Measurements from ENCODE around the gene ADGRL2.
"Not testable (repeated sequence)": the region's sequence is repeated elsewhere in the genome, so short reads cannot be mapped to it uniquely, and the experiment has no call there.

Gene ADGRL2

DNA sequence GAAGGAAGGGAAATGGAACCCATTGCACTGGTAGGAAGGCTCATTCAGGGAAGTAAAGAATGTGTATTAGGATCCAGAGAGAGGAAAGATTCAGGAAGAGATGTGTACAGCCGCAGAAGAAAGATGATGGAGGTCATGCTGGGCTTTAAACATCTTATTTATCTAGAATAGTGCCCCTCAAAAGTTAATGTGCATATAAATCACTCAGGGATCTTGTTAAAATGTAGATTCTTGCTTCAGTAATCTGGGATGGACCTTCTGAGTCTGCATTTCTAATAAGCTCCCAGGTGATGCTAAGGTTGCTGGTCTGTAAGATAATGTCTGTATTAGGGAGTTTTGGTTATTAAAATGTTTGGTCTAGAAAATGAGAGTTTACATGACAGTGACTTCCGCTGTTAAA lies 46.3 kb downstream of the ADGRL2 start:
- no peak for DNase-seq

DNA sequence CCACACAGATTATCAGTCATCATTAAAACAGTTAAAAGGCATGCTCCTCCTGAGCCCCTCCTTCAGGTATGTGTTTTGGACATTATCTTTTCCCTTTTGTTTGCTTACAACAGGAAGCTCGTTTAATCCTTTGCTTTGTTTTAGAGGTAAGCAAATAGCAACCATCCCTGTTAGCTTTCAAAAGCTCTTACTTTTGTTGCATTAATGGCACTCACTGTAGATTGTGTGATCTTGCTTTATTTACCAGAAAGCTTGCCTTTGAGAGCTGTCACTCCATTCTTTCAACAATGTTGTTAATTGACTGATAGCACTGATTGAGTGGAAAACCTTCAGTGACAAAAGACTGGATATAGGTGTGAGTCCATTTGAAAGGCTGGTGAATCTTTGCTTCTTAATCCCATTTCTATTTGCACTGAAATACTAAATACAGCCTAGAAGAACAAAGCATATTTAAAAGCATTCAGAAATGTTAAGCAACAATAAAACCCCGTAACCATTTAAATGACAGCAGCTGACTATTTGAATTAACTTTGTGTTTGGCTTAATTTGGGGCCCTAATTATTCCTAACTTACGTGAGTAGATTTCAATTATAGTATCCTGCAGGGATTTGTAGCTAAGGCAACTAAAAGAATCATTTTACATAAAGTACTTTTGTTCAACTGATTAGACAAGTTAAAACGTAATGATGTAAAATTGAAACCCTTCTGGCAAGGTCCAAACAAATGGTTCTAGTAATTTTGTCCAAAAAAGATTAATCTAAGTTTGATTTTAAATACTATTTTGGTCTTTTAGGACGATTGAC lies 48.3 kb downstream of the ADGRL2 start:
- no peak for DNase-seq

- DNase-seq: no peak
Observed at GRCh38 chr1:81850031-81850430, 49.3 kb downstream of the ADGRL2 start.

DNA sequence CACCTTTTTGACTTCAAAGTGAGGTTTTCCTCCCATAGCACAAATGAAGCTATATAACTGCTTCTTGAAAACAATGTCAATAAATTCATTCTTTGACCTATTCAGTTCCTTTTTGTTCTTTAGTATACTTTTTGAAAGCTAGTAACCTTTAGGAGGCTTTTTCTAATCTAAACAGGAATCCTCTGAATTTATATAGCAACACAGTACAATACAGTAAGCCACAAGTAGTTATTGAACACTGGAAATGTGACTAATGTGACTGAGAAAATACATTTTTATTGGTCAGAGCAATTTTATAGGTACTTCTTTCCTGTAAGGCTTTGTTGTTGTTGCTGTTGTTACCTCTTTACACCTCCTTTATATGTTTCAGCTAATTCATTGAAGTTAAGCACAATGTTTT lies 49.8 kb downstream of the ADGRL2 start:
- no peak for DNase-seq

- DNase-seq: no peak
Observed at GRCh38 chr1:81851217-81851616, 50.5 kb downstream of the ADGRL2 start.

DNA sequence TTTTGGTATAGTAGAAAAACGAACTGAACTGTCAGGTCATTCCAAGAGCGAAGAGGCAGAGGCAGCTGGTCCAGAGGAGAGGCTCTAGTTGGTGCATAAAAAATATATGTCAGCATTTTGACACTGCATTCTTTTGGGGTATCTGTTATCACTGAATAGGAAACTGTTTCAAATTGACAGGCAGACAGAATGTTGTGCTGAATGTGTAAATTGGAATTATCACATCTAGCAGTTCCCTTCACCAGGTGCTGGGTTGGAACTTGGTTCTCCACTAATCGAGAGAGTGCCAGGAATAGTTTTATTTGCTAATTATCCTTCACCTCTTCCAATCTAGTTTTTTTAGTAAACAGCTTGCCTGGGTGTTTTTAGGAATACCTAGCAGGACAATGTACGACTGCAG lies 52.2 kb downstream of the ADGRL2 start:
- no peak for DNase-seq

GRCh38 chr1:81867235-81867634 lies 66.5 kb downstream of the ADGRL2 start:
- DNase-seq: no peak

GRCh38 chr1:81869307-81869706 lies 68.6 kb downstream of the ADGRL2 start:
- DNase-seq: no peak

DNA sequence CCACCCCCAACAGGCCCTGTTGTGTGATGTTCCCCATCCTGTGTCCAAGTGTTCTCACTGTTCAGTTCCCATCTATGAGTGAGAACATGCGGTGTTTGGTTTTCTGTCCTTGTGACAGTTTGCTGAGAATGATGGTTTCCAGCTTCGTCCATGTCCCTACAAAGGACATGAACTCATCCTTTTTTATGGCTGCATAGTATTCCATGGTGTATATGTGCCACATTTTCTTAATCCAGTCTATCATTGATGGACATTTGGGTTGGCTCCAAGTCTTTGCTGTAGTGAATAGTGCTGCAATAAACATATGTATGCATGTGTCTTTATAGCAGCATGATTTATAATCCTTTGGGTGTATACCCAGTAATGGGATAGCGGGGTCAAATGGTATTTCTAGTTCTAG lies 70.4 kb downstream of the ADGRL2 start:
- DNase-seq: not testable (repeated sequence)

DNA sequence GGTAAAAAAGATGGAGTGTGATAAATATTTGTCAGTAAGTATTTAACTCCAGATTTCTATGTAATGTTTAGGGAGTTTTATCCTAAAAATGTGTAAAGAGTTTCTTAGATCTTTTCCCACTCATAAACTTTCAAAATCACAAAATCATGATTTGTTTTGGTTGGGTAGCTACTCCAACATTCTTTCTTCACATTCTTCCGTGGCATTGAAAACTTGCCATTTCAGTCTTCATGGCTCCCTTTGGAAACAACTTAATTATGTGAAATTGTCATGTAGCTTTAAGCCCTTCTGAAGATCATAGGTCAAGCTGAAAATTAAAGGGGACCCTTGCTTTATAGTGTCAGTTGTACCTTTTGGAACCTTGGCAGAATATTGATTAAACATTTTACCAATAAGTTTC lies 73.2 kb downstream of the ADGRL2 start:
- DNase-seq: no peak

GRCh38 chr1:81874461-81874860 lies 73.7 kb downstream of the ADGRL2 start:
- DNase-seq: no peak

DNA sequence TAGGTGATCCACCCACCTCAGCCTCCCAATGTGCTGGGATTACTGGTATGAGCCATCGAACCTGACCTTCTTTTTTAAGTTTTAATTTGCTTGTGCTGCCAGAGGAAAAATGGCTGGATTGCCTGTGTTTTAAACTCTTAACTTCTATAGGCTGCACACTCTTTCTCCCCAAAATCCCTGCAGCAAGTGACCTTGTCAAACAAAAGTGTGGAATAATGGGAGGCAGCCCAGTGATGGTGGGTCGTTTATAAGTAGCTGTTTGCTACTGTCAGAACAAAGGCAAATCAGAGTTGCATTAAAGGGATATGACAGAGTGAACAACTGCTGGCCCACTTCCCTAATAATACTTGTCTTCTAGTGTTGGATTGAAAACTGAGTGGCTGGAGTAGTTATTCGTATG lies 74.2 kb downstream of the ADGRL2 start:
- no peak for DNase-seq

GRCh38 chr1:81876901-81877733 lies 76.4 kb downstream of the ADGRL2 start:
- DNase-seq: no peak

GRCh38 chr1:81877940-81878339 lies 77.2 kb downstream of the ADGRL2 start:
- no peak for DNase-seq

GRCh38 chr1:81878538-81878937 lies 77.8 kb downstream of the ADGRL2 start:
- no peak for DNase-seq

DNA sequence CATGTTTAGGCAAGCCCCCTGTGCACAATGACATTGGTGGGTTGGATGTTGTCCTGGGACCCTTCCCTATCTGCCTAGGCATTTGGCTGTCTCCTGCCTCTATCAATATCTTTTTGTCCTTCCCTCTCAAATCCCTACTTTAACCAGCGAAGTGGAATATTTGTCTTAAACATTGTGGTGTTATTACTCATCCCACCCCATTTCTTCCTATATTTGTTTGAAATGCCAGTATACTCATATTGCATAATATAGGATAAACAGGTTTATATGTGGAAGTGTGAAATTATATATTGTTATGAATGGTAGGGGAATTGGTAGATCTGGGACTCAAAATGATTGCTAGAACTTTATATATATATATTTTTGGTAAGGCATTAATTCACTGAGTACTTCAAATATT lies 80.0 kb downstream of the ADGRL2 start:
- DNase-seq: no peak

DNA sequence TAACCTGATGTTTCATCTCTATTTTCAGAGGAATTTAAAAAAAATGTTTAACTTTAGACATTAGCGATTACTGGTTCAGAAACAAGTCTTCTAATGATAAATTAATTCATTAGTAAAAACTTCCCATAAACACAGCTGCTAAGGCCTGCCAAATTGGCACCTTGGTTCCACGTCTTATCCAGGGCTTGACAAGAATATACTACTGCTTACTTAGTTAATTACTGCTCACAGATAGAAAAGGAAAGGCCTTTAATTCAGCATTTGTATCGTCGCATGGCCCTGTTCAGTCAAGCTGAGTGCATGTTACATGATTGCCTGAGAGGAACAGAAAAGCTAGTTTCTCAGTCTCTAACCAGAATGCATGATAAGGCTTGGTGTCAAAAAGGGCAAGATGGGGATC lies 84.6 kb downstream of the ADGRL2 start:
- no peak for DNase-seq

GRCh38 chr1:81886292-81886691 lies 85.6 kb downstream of the ADGRL2 start:
- not testable (repeated sequence) for DNase-seq

GRCh38 chr1:81887421-81888144 lies 86.8 kb downstream of the ADGRL2 start:
- no peak for DNase-seq

GRCh38 chr1:81889166-81889565 lies 88.4 kb downstream of the ADGRL2 start:
- no peak for DNase-seq

GRCh38 chr1:81894867-81895266 lies 94.1 kb downstream of the ADGRL2 start:
- no peak for DNase-seq

DNA sequence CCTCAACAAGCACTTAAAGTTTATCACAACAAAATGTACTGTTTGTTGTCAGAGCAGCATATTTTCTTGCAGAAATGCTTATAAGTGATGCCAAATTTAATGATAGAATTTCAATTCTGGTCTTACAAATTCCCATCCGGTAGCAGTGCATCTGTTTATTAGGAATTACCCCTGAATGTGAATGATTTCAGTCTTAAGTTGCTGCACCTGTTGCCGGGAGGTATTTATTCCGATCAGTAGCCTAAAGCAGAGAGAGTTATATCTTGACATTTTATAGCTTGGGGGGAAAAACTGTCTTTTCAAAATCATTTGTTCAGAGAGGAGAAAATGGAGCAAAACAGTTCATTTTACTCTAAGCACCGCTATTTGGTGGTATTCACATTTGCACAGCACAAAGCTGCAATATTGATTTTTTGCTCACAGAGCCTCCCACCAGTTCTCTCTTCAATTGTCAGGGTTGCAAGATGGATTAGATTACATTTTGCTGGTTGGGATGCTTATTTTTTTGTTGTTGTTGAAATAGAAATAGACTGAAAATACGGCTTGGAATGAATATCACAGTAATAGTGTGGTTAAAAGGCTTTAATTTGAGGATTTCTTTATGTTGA lies 98.6 kb downstream of the ADGRL2 start:
- no peak for DNase-seq

- no peak for DNase-seq
Observed at GRCh38 chr1:81907575-81907974, 106.8 kb downstream of the ADGRL2 start.
